CD4-positive, alpha-beta T cell treated with Interferon alpha-2 for 1 hour (primary cell): ENCODE results near the gene PTRHD1.

ENCODE experiments used
- DNase-seq, 2 donors: peaks; one replicate each; pipeline ENCODE4 v3.0.0-alpha.2; 2020 to 2022

Gene PTRHD1

GRCh38 chr2:24828238-24828996 is 35.2 kb upstream of the PTRHD1 start:
- DNase-seq: no peak

GRCh38 chr2:24827321-24828237 is 34.4 kb upstream of the PTRHD1 start:
- peak; percentile 71 to 81 for DNase-seq

GRCh38 chr2:24826773-24827145 is 33.6 kb upstream of the PTRHD1 start:
- no peak for DNase-seq

- DNase-seq: peak in 1 of 2 donors; percentile 18
Measured at GRCh38 chr2:24825883-24826772, 32.9 kb upstream of the PTRHD1 start.

GRCh38 chr2:24824966-24825882 is 32.0 kb upstream of the PTRHD1 start:
- DNase-seq: peak in 1 of 2 donors; percentile 48

GRCh38 chr2:24824071-24824588 is 30.9 kb upstream of the PTRHD1 start:
- DNase-seq: no peak

- no peak for DNase-seq
Measured at GRCh38 chr2:24822049-24822706, 29.0 kb upstream of the PTRHD1 start.

- DNase-seq: no peak
Measured at GRCh38 chr2:24821433-24821891, 28.3 kb upstream of the PTRHD1 start.

- DNase-seq: no peak
Measured at GRCh38 chr2:24820598-24821432, 27.6 kb upstream of the PTRHD1 start.

- no peak for DNase-seq
Measured at GRCh38 chr2:24820175-24820513, 27.0 kb upstream of the PTRHD1 start.

- DNase-seq: no peak
Measured at GRCh38 chr2:24819442-24820174, 26.4 kb upstream of the PTRHD1 start.

- no peak for DNase-seq
Measured at GRCh38 chr2:24818721-24819167, 25.6 kb upstream of the PTRHD1 start.

- no peak for DNase-seq
Measured at GRCh38 chr2:24816884-24817283, 23.7 kb upstream of the PTRHD1 start.

- DNase-seq: no peak
Measured at GRCh38 chr2:24816404-24816803, 23.2 kb upstream of the PTRHD1 start.

GRCh38 chr2:24815171-24815570 is 22.0 kb upstream of the PTRHD1 start:
- DNase-seq: no peak

- no peak for DNase-seq
Measured at GRCh38 chr2:24814516-24814915, 21.3 kb upstream of the PTRHD1 start.

GRCh38 chr2:24813691-24814137 is 20.5 kb upstream of the PTRHD1 start:
- DNase-seq: no peak

GRCh38 chr2:24809316-24810007 is 16.3 kb upstream of the PTRHD1 start:
- DNase-seq: no peak

GRCh38 chr2:24806661-24807036 is 13.5 kb upstream of the PTRHD1 start:
- DNase-seq: no peak
